GM19372 (cell line): ENCODE measurements around the gene FNBP1L.
"Not testable (repeated sequence)": the region's sequence is repeated elsewhere in the genome, so short reads cannot be mapped to it uniquely, and the experiment has no call there.

ENCODE experiments used
- ATAC-seq: cut with Tn5 transposase; IDR thresholded peaks from one replicate; pipeline ENCODE4 v1.9.1; 2021; ENCODE audit warnings: mild to moderate bottlenecking, low read depth, moderate library complexity; ENCODE audit not compliant: unreplicated experiment

Gene FNBP1L

GRCh38 chr1:93481899-93482298, 34.0 kb downstream of the FNBP1L start:
- ATAC-seq = not testable (repeated sequence)

GRCh38 chr1:93483200-93483599, 35.3 kb downstream of the FNBP1L start:
- ATAC-seq = no peak

- no peak for ATAC-seq
These were observed 35.7 kb downstream of the FNBP1L start for GRCh38 chr1:93483606-93484005.

- no peak for ATAC-seq
These were observed 40.3 kb downstream of the FNBP1L start for GRCh38 chr1:93488207-93488606.

DNA sequence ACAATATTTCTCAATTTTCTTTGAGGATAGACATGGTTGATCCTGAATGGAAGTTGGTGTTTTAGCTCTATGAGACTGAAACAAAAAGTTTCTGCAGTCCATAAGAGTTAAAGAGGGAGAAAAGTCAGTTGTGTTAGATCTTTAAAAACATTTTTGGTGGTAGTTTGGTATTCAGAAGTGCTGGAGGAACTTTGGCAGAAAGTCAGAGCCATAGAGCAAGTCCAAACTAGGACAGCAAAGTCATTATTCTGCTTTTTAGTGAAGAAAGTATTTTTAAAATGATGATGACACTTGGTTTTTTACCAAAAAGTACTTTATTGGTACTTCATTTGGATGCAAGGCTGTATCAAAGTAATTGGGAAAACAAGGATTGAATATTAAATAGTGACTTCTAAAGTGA, 41.8 kb downstream of the FNBP1L start:
- ATAC-seq = no peak

GRCh38 chr1:93490357-93490756, 42.4 kb downstream of the FNBP1L start:
- no peak for ATAC-seq

- ATAC-seq = no peak
These were observed 48.0 kb downstream of the FNBP1L start for GRCh38 chr1:93495911-93496310.

- ATAC-seq = no peak
These were observed 48.6 kb downstream of the FNBP1L start for GRCh38 chr1:93496520-93496919.

GRCh38 chr1:93499075-93499474, 51.2 kb downstream of the FNBP1L start:
- ATAC-seq = no peak

DNA sequence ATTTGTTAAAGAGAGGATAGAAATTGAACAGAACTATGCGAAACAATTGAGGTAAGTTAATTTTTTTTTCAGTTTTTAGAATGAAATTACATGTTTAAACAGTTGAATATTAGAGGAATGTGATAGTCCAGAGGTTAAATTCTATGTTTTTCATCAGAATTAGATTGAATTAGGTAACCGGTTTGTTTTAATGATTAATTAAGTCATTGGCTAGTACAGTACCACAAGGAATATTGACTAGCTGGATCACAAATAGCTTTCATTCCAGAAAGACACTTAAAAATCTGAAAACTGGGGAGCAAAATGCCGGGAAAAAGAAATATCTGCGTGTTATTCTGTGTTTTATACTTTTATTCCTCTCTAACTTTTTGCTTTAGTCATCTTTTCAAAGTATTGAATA, 51.6 kb downstream of the FNBP1L start:
- no peak for ATAC-seq

GRCh38 chr1:93500275-93500674, 52.4 kb downstream of the FNBP1L start:
- no peak for ATAC-seq

DNA sequence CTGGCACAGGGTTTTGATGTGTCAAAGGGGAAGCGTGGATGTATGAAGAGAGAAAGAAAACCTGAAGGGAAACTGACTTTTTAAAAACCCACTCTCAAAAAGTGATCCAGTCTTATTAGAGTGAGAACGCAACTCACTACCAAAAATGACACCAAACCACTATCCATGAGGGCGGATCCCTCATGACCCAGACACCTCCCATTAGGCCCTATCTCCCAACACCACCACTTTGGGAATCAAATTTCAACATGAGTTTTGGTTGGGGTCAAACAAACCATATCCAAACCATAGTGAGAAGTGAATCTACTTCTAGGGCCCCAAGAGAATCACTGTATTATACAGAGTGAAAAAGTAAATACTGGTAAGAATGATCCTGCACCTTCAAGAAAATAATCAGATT, 53.5 kb downstream of the FNBP1L start:
- no peak for ATAC-seq

DNA sequence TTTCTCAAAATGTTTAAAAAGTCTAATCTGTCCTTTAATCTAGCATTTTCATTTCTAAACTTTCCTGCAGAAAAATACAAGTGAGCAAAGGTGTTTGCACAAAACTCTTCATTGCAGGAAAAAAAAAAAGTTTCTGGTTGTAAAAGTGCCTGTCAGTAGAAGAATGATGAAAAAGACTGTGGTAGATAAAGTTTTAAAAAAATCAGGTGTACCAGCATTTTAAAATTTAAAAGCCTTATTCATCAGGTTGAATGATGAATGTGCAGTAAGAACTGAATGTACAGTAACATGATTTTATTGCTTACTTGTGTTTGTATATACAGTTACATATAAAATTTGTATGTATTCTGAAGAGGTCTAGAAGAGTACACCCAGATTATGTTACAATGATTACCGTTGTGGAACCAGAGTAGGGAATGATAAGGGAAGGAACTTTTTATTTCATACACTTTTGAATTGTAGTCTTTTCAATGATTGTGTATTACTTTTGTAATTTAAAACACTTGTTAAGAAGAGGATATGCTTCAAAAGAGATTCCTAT, 54.0 kb downstream of the FNBP1L start:
- ATAC-seq = no peak

GRCh38 chr1:93502571-93502970, 54.7 kb downstream of the FNBP1L start:
- no peak for ATAC-seq

DNA sequence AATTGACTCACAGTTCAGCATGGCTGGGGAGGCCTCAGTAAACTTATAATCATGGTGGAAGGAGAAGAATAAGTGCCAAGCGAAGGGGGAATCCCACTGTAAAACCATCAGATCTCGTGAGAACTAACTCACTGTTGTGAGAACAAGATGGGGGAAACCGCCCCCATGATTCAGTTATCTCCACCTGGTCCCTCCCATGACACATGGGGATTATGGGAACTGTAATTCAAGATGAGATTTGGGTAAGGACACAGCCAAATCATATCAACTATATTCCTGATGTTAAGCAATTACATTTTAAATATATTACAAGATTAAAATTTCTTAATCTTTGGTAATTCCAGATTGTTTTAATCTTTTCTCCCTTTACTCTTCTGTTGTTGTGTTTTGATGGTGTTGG, 55.2 kb downstream of the FNBP1L start:
- no peak for ATAC-seq

DNA sequence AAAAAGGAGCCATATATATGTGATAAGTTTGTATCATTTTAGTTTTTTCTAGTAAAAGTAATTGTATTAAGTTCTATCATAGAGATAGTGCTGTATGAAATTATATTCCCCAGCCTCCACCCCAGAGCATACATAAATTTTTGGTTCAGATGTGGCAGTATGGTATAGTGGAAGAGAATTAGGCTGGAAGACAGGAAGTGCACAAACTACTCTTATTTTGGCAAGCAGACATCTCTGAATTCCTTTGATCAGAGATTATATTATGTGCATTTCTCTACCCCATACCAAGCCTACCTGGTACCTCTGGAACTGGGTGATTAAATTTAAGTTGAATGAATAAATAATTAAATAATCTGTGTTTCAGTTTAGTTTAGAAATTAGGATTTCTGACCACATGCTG, 55.9 kb downstream of the FNBP1L start:
- ATAC-seq = no peak

GRCh38 chr1:93504247-93505033, 56.5 kb downstream of the FNBP1L start:
- ATAC-seq = no peak

DNA sequence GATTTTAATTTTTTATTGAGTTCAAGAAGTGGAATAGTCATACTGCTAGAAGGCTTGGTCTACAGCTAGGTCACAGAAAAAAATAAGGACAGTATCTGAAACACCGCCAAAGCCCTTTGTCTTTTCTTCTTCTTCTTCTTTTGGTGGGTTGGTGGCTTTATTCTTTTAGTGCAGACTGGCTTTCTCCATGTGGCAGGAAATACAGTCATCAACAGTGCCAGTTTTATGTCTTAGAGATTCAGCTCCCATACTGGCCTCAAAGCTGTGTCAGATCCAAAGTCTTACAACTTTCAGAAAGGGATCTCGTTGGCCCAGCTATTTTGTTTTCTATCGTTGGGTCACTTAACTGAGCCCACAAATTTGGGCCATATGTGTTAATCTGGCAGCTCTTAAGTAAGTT, 58.2 kb downstream of the FNBP1L start:
- ATAC-seq = no peak

DNA sequence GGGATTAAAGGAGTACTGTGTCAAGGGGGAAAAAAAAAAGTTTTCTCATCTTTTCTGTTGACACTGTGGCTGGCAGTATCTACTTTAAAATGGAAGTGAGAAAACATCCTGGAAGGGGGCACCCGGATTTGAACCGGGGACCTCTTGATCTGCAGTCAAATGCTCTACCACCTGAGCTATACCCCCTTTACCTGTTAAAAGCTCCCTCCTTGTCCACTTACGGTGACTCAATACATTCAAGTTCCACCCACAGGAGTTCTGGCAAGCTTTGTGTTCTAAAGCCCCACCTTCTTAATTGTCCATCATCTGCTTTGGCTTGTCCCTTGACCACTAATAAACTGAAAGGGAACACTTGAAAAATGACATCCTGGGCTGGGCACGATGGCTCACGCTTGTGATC, 68.2 kb downstream of the FNBP1L start:
- no peak for ATAC-seq

- ATAC-seq = no peak
These were observed 70.6 kb downstream of the FNBP1L start for GRCh38 chr1:93518516-93518915.

DNA sequence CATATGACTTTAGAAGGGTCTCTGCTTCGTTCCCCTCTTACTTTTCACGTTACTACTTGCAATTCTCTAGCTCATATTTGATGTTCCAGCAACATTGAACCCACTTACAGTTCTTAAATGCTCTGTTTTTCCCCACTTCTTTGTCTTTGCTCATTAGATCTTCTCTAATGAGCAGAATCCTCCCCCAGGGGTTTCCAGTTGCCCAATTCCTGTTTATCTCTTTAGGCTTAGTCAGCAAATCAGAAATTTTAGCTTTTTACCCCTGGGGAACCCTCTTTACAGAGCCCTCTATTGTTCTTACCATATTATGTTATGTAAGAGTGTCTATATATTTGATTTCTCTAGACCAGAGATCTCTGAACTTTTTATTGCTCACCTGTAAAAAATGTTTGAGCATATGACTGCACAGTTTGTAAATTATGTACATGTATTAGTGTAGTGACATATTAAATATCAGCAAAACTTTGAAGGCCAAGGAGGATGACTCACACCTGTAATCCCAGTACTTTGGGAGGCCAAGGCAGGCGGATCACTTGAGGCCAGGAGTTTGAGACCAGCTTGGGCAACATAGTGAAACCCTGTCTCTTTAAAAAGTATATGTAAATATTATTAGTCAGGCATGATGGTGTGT, 71.4 kb downstream of the FNBP1L start:
- no peak for ATAC-seq

DNA sequence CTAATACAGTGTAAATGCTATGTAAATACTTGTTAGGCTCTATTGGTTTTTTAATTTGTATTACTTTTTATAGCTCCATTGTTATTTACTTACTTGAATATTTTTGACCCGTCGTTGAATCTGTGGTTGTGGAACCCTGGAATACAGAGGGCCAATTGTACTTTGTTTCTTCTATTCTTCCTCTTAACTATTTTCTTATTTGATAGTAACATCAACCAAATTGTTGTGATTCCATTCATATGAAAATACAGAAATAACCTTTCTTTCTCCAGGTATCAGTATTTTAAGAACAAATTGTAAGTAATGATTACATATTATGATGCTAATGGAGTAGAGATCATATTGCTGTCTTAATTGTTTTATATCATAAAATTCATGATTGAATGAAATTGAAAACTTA, 73.7 kb downstream of the FNBP1L start:
- ATAC-seq = no peak
